Lung (tissue), 12 donors: Measurements from ENCODE around the gene STAB1. TPM values are rescaled to one million over a fixed set of nuclear protein-coding genes. Genes with fewer than 3 reads are reported as not detected.

Experiments used
- ATAC-seq: fragments of 200-7000 bp; cut with Tn5 transposase; one replicate; pipeline ENCODE4 v1.9.1; 2020; ENCODE audit warnings: moderate number of reproducible peaks; ENCODE audit not compliant: insufficient read depth, low FRiP score
- DNase-seq, 3 donors: peaks; one replicate each; pipeline ENCODE4 v3.0.0-alpha.2; 2013 to 2017
- H3K27ac ChIP-seq, 2 donors: one replicate each; pipeline ENCODE4 v1.5.1; 2013; ENCODE audit warnings: mild to moderate bottlenecking in 2 of 2, moderate library complexity in 2 of 2, control low read depth in 1 of 2, inconsistent platforms in 1 of 2, low read depth in 1 of 2, low read length in 1 of 2
- H3K27me3 ChIP-seq, 3 donors: one replicate each; pipeline ENCODE4 v1.5.1; 2013; ENCODE audit warnings: low read length in 2 of 3; ENCODE audit not compliant: control insufficient read depth in 3 of 3, insufficient read depth in 3 of 3
- H3K36me3 ChIP-seq, 4 donors: one replicate each; pipeline ENCODE4 v1.5.1; 2013; ENCODE audit warnings: low read length in 4 of 4, mild to moderate bottlenecking in 1 of 4, moderate library complexity in 1 of 4; ENCODE audit not compliant: control insufficient read depth in 4 of 4, insufficient read depth in 4 of 4
- H3K4me1 ChIP-seq, 5 donors: one replicate each; pipeline ENCODE4 v1.5.1; 2013; ENCODE audit warnings: low read length in 5 of 5, mild to moderate bottlenecking in 2 of 5, moderate library complexity in 1 of 5; ENCODE audit not compliant: control insufficient read depth in 5 of 5, insufficient read depth in 5 of 5
- H3K4me3 ChIP-seq: one replicate; pipeline ENCODE4 v1.5.1; 2013; ENCODE audit warnings: mild to moderate bottlenecking, control low read depth, moderate library complexity
- H3K9ac ChIP-seq, 2 donors: one replicate each; pipeline ENCODE4 v1.5.1; 2013; ENCODE audit warnings: low read length in 2 of 2, control low read depth in 1 of 2; ENCODE audit not compliant: insufficient read depth in 1 of 2
- H3K9me3 ChIP-seq, 4 donors: one replicate each; pipeline ENCODE4 v1.5.1; 2013; ENCODE audit warnings: low read length in 3 of 4, mild to moderate bottlenecking in 1 of 4, moderate library complexity in 1 of 4; ENCODE audit not compliant: control insufficient read depth in 4 of 4, insufficient read depth in 3 of 4
- WGBS, 2 donors: extraction: QIAGEN DNeasy Blood & Tissue Kit; methylation state at CpG; one replicate each; pipeline ENCODE4 v1.1.7; 2013; 5-methylcytosine and 5-hydroxymethylcytosine counted together
- polyA plus RNA-seq, 2 donors: library from polyadenylated mRNA; stranded (reverse); fragments of 200-250 nt; gene quantifications; one replicate each; pipeline ENCODE4 v1.2.1, GENCODE V29; 2013
- total RNA-seq, 2 donors: library from RNA; depleted of rRNA in 1 of 2; stranded (reverse); fragments of >200 nt in 1 of 2; gene quantifications; one replicate each; pipeline ENCODE4 v1.2.1, GENCODE V29; 2014 to 2021
- TF ChIP-seq, protein P1 (sequence below): IDR thresholded peaks from 2 replicates; pipeline ENCODE4 v1.5.1; 2012; ENCODE audit warnings: mild to moderate bottlenecking; ENCODE audit errors: control extremely low read depth, extremely low read depth
- donor health status: control.
- donor health status: control.
- donor health status: Bipolar disorder and iron deficiency.
- donor health status: healthy.
- donor health status: DM: yes; HTN: yes; CAD: no.

The STAB1 gene
- total and polyA plus RNA-seq, 4 donors: 53.1 to 220 (median 193) TPM

GRCh38 chr3:52483081-52483480, 12.1 kb upstream of the STAB1 start:
- 88 to 90% methylated on average over 14 of the region's 14 CpGs for WGBS, 2 donors
- Histone ChIP-seq H3K9ac (peak overlapping the region in 1 of 2 donors; percentile 34), H3K4me3 (no peak overlapping the region), H3K9me3 (no peaks in the 10 kb centered on the region), H3K27ac (peak overlapping the region in 1 of 2 donors; percentile 17), H3K27me3 (no peaks in the 10 kb centered on the region), H3K36me3 (peaks cover 15 to 80% (median 52%) of the 10 kb centered on the region in 4 donors), H3K4me1 (peaks cover 0 to 20% (median 5%) of the 10 kb centered on the region in 5 donors)
- TF ChIP-seq, protein P1, sequence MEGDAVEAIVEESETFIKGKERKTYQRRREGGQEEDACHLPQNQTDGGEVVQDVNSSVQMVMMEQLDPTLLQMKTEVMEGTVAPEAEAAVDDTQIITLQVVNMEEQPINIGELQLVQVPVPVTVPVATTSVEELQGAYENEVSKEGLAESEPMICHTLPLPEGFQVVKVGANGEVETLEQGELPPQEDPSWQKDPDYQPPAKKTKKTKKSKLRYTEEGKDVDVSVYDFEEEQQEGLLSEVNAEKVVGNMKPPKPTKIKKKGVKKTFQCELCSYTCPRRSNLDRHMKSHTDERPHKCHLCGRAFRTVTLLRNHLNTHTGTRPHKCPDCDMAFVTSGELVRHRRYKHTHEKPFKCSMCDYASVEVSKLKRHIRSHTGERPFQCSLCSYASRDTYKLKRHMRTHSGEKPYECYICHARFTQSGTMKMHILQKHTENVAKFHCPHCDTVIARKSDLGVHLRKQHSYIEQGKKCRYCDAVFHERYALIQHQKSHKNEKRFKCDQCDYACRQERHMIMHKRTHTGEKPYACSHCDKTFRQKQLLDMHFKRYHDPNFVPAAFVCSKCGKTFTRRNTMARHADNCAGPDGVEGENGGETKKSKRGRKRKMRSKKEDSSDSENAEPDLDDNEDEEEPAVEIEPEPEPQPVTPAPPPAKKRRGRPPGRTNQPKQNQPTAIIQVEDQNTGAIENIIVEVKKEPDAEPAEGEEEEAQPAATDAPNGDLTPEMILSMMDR: no peak
- DNase-seq: peak in 1 of 3 donors; percentile 25
- ATAC-seq: no peak

GRCh38 chr3:52483577-52484381, 11.4 kb upstream of the STAB1 start:
- Histone ChIP-seq H3K9ac (peak overlapping the region in 1 of 2 donors; percentile 34), H3K27me3 (no peaks in the 10 kb centered on the region), H3K27ac (peak overlapping the region in 1 of 2 donors; percentile 3), H3K4me1 (peaks cover 0 to 20% (median 5%) of the 10 kb centered on the region in 5 donors), H3K4me3 (no peak overlapping the region), H3K36me3 (peaks cover 13 to 79% (median 48%) of the 10 kb centered on the region in 4 donors), H3K9me3 (no peaks in the 10 kb centered on the region)
- peak; percentile 70 to 79 (median 75) for DNase-seq
- ATAC-seq: no peak
- 76 to 91% methylated on average over 13 of the region's 13 CpGs for WGBS, 2 donors
- TF ChIP-seq, protein P1: no peak

DNA sequence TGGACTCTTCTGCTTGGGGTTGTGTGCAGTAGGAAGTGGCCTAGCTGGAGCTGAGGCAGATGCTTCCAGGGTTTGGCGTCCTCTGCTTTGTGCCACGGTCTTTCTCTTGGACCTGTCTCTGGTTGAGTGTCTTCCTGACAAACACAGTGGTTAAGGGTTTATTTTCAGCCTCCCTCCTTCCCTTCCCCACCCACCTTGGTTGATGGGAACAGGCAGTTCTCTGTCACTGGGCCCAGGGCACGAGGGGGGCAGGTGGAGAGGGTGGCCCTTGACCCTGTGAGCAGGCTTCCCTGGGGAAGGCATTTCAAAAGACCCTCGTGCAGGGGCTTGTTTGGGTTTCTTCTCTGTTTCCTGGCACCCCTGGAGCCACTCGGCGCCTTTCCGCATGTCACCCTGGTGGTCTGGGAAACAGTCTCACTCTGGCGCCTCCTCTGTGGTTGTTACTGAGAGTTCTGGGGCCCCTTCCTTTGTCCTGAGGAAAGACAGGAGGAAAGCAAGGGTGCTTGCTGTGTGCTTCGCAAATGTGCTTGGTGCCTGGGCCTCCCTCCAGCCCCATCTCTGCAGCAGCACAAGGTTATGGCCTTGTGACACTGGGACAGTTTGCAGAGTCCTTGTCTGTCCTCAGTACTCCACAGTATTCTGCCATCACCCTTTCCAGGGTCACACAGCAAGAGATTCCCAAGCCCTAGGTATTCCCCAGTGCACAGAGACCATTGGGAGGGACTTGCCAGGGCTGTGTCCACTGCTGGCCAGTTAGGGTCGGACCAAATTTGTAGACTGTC, 10.3 kb upstream of the STAB1 start:
- DNase-seq (no peak), ATAC-seq (no peak)
- H3K27ac ChIP-seq: peak overlapping the region in 1 of 2 donors; percentile 37
- no peaks in the 10 kb centered on the region for H3K9me3 ChIP-seq
- H3K9ac ChIP-seq: peak overlapping the region in 1 of 2 donors; percentile 13
- no peak overlapping the region for H3K4me3 ChIP-seq
- no peaks in the 10 kb centered on the region for H3K27me3 ChIP-seq
- H3K36me3 ChIP-seq: peaks cover 6 to 79% (median 47%) of the 10 kb centered on the region in 4 donors
- TF ChIP-seq, protein P1: no peak
- peaks cover 0 to 23% (median 11%) of the 10 kb centered on the region in 5 donors for H3K4me1 ChIP-seq
- 70 to 80% methylated on average over 10 of the region's 10 CpGs for WGBS, 2 donors
